GM21390 (cell line): ENCODE data around the gene DSG2.

Experiments used
- ATAC-seq: cut with Tn5 transposase; IDR thresholded peaks from one replicate; pipeline ENCODE4 v1.9.1; 2021; ENCODE audit not compliant: unreplicated experiment

Gene DSG2

GRCh38 chr18:31583185-31583854 is 85.3 kb downstream of the DSG2 start:
- no peak for ATAC-seq

- no peak for ATAC-seq
Measured at GRCh38 chr18:31585991-31586390, 88.0 kb downstream of the DSG2 start.

- no peak for ATAC-seq
Measured at GRCh38 chr18:31586616-31587015, 88.6 kb downstream of the DSG2 start.

GRCh38 chr18:31587529-31587928 is 89.6 kb downstream of the DSG2 start:
- no peak for ATAC-seq

GRCh38 chr18:31590570-31590969 is 92.6 kb downstream of the DSG2 start:
- ATAC-seq, result no peak

DNA sequence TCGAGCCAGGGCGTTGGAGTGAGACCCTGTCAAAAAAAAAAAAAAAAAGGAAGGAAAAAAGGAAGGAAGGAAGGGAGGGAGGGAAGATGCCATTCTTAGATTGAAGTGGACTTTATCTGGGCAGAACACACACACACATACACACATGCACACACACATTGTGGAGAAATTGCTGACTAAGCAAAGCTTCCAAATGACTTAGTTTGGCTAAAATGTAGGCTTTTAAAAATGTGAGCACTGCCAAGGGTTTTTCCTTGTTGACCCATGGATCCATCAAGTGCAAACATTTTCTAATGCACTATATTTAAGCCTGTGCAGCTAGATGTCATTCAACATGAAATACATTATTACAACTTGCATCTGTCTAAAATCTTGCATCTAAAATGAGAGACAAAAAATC is 93.1 kb downstream of the DSG2 start:
- ATAC-seq, result no peak

- no peak for ATAC-seq
Measured at GRCh38 chr18:31591628-31592027, 93.7 kb downstream of the DSG2 start, which contains the start of gene TTR. TSS of gene TTR (plus strand) at chr18:31591877. CDS start at chr18:31591903, 26 bp downstream.

GRCh38 chr18:31592506-31593157 is 94.7 kb downstream of the DSG2 start:
- no peak for ATAC-seq

DNA sequence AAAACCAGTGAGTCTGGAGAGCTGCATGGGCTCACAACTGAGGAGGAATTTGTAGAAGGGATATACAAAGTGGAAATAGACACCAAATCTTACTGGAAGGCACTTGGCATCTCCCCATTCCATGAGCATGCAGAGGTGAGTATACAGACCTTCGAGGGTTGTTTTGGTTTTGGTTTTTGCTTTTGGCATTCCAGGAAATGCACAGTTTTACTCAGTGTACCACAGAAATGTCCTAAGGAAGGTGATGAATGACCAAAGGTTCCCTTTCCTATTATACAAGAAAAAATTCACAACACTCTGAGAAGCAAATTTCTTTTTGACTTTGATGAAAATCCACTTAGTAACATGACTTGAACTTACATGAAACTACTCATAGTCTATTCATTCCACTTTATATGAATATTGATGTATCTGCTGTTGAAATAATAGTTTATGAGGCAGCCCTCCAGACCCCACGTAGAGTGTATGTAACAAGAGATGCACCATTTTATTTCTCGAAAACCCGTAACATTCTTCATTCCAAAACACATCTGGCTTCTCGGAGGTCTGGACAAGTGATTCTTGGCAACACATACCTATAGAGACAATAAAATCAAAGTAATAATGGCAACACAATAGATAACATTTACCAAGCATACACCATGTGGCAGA is 97.3 kb downstream of the DSG2 start:
- ATAC-seq, result no peak

- no peak for ATAC-seq
Measured at GRCh38 chr18:31596081-31596872, 98.3 kb downstream of the DSG2 start.

DNA sequence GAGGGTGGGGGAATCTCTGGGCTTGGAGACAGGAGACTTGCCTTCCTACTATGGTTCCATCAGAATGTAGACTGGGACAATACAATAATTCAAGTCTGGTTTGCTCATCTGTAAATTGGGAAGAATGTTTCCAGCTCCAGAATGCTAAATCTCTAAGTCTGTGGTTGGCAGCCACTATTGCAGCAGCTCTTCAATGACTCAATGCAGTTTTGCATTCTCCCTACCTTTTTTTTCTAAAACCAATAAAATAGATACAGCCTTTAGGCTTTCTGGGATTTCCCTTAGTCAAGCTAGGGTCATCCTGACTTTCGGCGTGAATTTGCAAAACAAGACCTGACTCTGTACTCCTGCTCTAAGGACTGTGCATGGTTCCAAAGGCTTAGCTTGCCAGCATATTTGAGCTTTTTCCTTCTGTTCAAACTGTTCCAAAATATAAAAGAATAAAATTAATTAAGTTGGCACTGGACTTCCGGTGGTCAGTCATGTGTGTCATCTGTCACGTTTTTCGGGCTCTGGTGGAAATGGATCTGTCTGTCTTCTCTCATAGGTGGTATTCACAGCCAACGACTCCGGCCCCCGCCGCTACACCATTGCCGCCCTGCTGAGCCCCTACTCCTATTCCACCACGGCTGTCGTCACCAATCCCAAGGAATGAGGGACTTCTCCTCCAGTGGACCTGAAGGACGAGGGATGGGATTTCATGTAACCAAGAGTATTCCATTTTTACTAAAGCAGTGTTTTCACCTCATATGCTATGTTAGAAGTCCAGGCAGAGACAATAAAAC is 100.2 kb downstream of the DSG2 start:
- ATAC-seq, result no peak
